Activated CD4-positive, alpha-beta memory T cell treated with anti-CD3 and anti-CD28 coated beads for 36 hours (primary cell): ENCODE measurements around the gene PCDHA1. TPM values are rescaled to one million over a fixed set of nuclear protein-coding genes. Genes with fewer than 3 reads are reported as not detected.

Experiments
- total RNA-seq, 2 experiments: library from RNA; stranded (reverse); gene quantifications; one replicate each; pipeline ENCODE4 v1.2.3, GENCODE V29; 2021

The PCDHA1 gene
- total RNA-seq, 2 experiments from 2014 or later: not detected

Other genes with a start within 250 kb of the PCDHA1 start
- gene EIF4EBP3, start 238.5 kb upstream of the PCDHA1 start, total RNA-seq: 10 to 100 TPM; 15.7 to 16.6 TPM
- 10 to 100 TPM; 46.0 to 46.7 TPM for gene SRA1, start 228.7 kb upstream of the PCDHA1 start, total RNA-seq
- gene APBB3, start 221.5 kb upstream of the PCDHA1 start, total RNA-seq: 10 to 100 TPM; 16.3 to 16.8 TPM
- gene SLC35A4, start 221.3 kb upstream of the PCDHA1 start, total RNA-seq: 10 to 100 TPM; 68.7 to 69.7 TPM
- under 1 TPM; 0.39 to 0.62 TPM for gene CD14, start 153.0 kb upstream of the PCDHA1 start, total RNA-seq
- gene TMCO6, start 146.7 kb upstream of the PCDHA1 start, total RNA-seq: 10 to 100 TPM; 33.7 to 33.8 TPM
- 10 to 100 TPM; 63.8 to 69.4 TPM for gene NDUFA2, start 138.5 kb upstream of the PCDHA1 start, total RNA-seq
- 100 to 1,000 TPM; 103 to 104 TPM for gene IK, start 138.3 kb upstream of the PCDHA1 start, total RNA-seq
- gene WDR55, start 121.2 kb upstream of the PCDHA1 start, total RNA-seq: 10 to 100 TPM; 30.4 to 32.1 TPM
- 1 to 10 TPM; 2.3 to 2.5 TPM for gene DND1, start 112.6 kb upstream of the PCDHA1 start, total RNA-seq
- 10 to 100 TPM; 91.1 to 91.7 TPM for gene HARS1, start 94.8 kb upstream of the PCDHA1 start, total RNA-seq
- 10 to 100 TPM; 26.9 to 28.9 TPM for gene HARS2, start 94.7 kb upstream of the PCDHA1 start, total RNA-seq
- gene ZMAT2, start 85.7 kb upstream of the PCDHA1 start, total RNA-seq: 10 to 100 TPM; 51.4 to 53.4 TPM
- gene PCDHA2, start 8.7 kb downstream of the PCDHA1 start, total RNA-seq: not detected
- not detected for gene PCDHA3, start 14.9 kb downstream of the PCDHA1 start, total RNA-seq
- not detected for gene PCDHA4, start 20.9 kb downstream of the PCDHA1 start, total RNA-seq
- not detected for gene PCDHA5, start 35.5 kb downstream of the PCDHA1 start, total RNA-seq
- gene PCDHA6, start 41.8 kb downstream of the PCDHA1 start, total RNA-seq: not detected
- gene PCDHA7, start 48.1 kb downstream of the PCDHA1 start, total RNA-seq: not detected
- gene PCDHA8, start 55.0 kb downstream of the PCDHA1 start, total RNA-seq: not detected
- gene PCDHA9, start 62.2 kb downstream of the PCDHA1 start, total RNA-seq: not detected
- gene PCDHA10, start 69.8 kb downstream of the PCDHA1 start, total RNA-seq: not detected
- not detected for gene PCDHA11, start 82.8 kb downstream of the PCDHA1 start, total RNA-seq
- not detected for gene PCDHA12, start 89.2 kb downstream of the PCDHA1 start, total RNA-seq
- not detected for gene PCDHA13, start 96.0 kb downstream of the PCDHA1 start, total RNA-seq
- gene PCDHAC1, start 140.2 kb downstream of the PCDHA1 start, total RNA-seq: not detected
- gene PCDHAC2, start 180.3 kb downstream of the PCDHA1 start, total RNA-seq: not detected